ACC112 (cell line): Measurements from ENCODE around the gene TP53RK.

ENCODE experiments used
- H2AFZ ChIP-seq: fragments of 200-600 bp; sonication (generic); one replicate; pipeline ENCODE4 v1.6.0; 2017; ENCODE audit warnings: antibody characterized with exemption, low read length; ENCODE audit not compliant: unreplicated experiment
- H3K27ac ChIP-seq: fragments of 200-600 bp; sonication (generic); 2 replicates; pipeline ENCODE4 v1.5.1; 2014; ENCODE audit warnings: low read depth, mild to moderate bottlenecking, antibody characterized with exemption, low read length, moderate library complexity
- H3K27me3 ChIP-seq: fragments of 200-600 bp; sonication (generic); 2 replicates; pipeline ENCODE4 v1.6.1; 2014; ENCODE audit warnings: mild to moderate bottlenecking, antibody characterized with exemption, low read length, moderate library complexity, mixed read lengths; ENCODE audit not compliant: insufficient read depth
- H3K36me3 ChIP-seq: fragments of 200-600 bp; sonication (generic); 2 replicates; pipeline ENCODE4 v1.6.1; 2016; ENCODE audit warnings: mild to moderate bottlenecking, antibody characterized with exemption, low read length, moderate library complexity, mixed read lengths; ENCODE audit not compliant: insufficient read depth
- H3K4me1 ChIP-seq: fragments of 200-600 bp; sonication (generic); one replicate; pipeline ENCODE4 v1.6.1; 2016; ENCODE audit warnings: low read length, mixed read lengths; ENCODE audit not compliant: insufficient read depth, unreplicated experiment, control insufficient read depth
- H3K4me3 ChIP-seq: fragments of 200-600 bp; sonication (generic); 2 replicates; pipeline ENCODE4 v1.5.1; 2014; ENCODE audit warnings: mild to moderate bottlenecking, low read depth, low read length
- H3K79me2 ChIP-seq: fragments of 200-600 bp; sonication (generic); one replicate; pipeline ENCODE4 v1.6.0; 2016; ENCODE audit warnings: low read length; ENCODE audit not compliant: control insufficient read depth, unreplicated experiment, insufficient read depth

Gene TP53RK

DNA sequence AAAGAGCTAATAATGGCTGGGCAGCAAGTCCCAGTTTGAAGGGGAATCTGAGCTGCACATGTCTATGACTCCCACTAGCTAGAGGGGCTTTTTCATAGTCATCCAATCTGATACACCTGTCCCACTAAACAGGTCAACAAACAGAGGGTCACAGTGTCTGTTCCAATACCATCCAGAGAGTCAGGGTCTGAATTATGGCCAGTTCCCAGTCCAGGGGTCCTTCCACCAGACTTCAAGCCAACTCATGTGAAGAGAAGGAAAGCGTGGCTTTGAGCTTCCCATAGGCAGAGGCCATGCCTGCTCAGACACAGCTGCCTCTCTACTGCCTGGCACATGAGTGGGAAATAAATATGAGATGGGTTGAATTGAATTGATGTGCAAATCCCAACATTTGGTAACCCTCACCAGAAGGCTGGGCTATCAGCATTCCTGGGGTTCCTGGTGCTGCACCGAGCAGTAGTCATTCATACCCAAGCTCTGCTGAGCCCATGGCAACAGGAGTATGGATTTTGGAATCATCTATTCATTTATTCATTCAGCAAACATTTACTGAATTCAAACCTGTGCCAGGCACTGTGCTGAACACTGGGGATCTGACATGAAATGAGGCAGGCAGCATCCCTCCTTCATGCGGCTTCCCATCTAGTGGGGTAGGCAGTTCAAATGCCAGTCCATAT lies 17.2 kb downstream of the TP53RK start:
- Histone ChIP-seq H3K4me1 (no peaks in the 10 kb centered on the region), H3K4me3 (no peak overlapping the region), H3K36me3 (no peaks in the 10 kb centered on the region), H3K27ac (no peak overlapping the region), H3K27me3 (no peaks in the 10 kb centered on the region; the same call in 1 of the 2 replicates), H2AFZ (no peak overlapping the region), H3K79me2 (no peaks in the 10 kb centered on the region)

DNA sequence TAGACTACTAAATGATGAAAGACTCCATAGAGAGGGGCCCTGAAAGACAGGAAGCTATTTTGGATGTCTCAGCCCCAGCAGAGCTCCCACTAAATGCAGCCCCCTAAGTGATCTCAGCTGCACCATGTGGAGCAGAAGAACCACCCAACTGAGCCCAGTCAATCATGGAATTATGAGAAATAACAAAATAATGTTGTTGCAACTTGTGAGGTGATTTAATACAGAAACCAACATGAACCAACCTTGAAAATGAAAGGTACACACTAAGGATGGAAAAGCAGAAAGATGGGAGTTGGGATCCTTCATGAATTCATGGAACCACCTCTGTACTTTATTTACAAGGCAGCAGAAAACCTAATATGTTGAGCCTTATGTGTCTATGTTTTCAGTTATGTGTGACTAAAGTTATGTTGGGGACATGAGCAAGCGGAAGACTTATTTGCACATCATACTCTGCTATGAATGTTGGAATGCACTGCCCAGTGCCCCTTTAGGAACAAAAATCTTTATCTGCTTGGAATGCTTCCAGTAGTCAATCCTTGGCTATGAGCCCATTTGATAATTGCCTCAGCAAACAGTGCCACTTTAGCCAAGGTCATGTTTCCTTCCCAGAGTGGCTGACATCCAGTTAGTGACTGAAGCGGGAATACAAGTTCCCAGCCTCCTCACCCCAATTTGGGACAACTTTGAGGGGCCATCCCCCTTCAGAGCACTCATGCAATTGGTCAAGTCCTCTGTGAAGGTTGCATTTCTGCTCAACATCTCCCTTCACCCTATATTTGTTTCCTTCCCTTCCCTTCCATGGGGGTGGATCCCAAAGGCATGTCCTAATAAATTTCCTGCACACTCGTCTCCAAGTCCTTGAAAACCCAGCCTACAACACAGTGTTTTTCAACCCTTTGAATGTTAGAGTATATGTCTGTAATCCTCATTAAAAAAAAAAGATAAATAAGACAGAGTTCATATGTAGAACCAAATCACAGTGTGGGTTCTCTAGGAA lies 18.4 kb downstream of the TP53RK start:
- Histone ChIP-seq H3K4me3 (no peak overlapping the region), H2AFZ (no peak overlapping the region), H3K27me3 (no peaks in the 10 kb centered on the region; the same call in 1 of the 2 replicates), H3K79me2 (no peaks in the 10 kb centered on the region), H3K36me3 (no peaks in the 10 kb centered on the region), H3K4me1 (no peaks in the 10 kb centered on the region), H3K27ac (no peak overlapping the region)

GRCh38 chr20:46670228-46670584 lies 19.0 kb downstream of the TP53RK start:
- no peak overlapping the region for H2AFZ ChIP-seq
- no peak overlapping the region for H3K4me3 ChIP-seq
- no peaks in the 10 kb centered on the region; the same call in 1 of the 2 replicates for H3K27me3 ChIP-seq
- H3K79me2 ChIP-seq: no peaks in the 10 kb centered on the region
- no peaks in the 10 kb centered on the region for H3K4me1 ChIP-seq
- H3K27ac ChIP-seq: no peak overlapping the region
- no peaks in the 10 kb centered on the region for H3K36me3 ChIP-seq

GRCh38 chr20:46666818-46667515 lies 22.3 kb downstream of the TP53RK start:
- H3K4me3 ChIP-seq: no peak overlapping the region
- H3K79me2 ChIP-seq: no peaks in the 10 kb centered on the region
- no peak overlapping the region for H2AFZ ChIP-seq
- no peaks in the 10 kb centered on the region for H3K4me1 ChIP-seq
- H3K36me3 ChIP-seq: no peaks in the 10 kb centered on the region
- H3K27ac ChIP-seq: no peak overlapping the region
- peaks cover 5% of the 10 kb centered on the region; the same call in 1 of the 2 replicates for H3K27me3 ChIP-seq

DNA sequence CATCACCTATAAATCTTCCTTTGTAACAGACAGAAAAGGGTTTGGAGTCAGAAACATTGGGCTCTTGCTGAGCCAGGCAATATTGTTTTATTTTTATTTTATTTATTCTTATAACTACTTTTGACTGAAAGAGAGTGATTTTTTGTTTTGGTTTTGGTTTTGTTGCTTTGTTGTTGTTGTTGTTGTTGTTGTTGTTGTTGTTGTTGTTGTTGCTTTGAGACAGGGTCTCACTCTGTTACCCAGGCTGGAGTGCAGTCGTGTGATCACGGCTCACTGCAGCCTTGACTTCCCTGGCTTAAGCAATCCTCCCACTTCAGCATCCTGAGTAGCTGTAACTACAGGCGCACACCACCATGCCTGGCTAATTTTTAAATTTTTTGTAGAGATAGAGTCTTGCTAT lies 22.9 kb downstream of the TP53RK start:
- H3K27ac ChIP-seq: no peak overlapping the region
- no peaks in the 10 kb centered on the region for H3K36me3 ChIP-seq
- no peak overlapping the region for H3K4me3 ChIP-seq
- H2AFZ ChIP-seq: no peak overlapping the region
- no peaks in the 10 kb centered on the region for H3K79me2 ChIP-seq
- no peaks in the 10 kb centered on the region for H3K4me1 ChIP-seq
- peaks cover 8% of the 10 kb centered on the region; the same call in 1 of the 2 replicates for H3K27me3 ChIP-seq

- Histone ChIP-seq H3K27ac (no peak overlapping the region), H2AFZ (no peak overlapping the region), H3K4me1 (no peaks in the 10 kb centered on the region), H3K27me3 (peaks cover 10% of the 10 kb centered on the region; the same call in 1 of the 2 replicates), H3K4me3 (no peak overlapping the region), H3K79me2 (no peaks in the 10 kb centered on the region), H3K36me3 (no peaks in the 10 kb centered on the region)
Observed at GRCh38 chr20:46665602-46666001, 23.6 kb downstream of the TP53RK start.

GRCh38 chr20:46663531-46663930 lies 25.7 kb downstream of the TP53RK start:
- peaks cover 15% of the 10 kb centered on the region; the same call in 1 of the 2 replicates for H3K27me3 ChIP-seq
- no peak overlapping the region for H3K27ac ChIP-seq
- H3K79me2 ChIP-seq: no peaks in the 10 kb centered on the region
- H3K36me3 ChIP-seq: no peaks in the 10 kb centered on the region
- no peaks in the 10 kb centered on the region for H3K4me1 ChIP-seq
- H3K4me3 ChIP-seq: no peak overlapping the region
- H2AFZ ChIP-seq: no peak overlapping the region

- Histone ChIP-seq H2AFZ (no peak overlapping the region), H3K36me3 (no peaks in the 10 kb centered on the region), H3K4me3 (no peak overlapping the region), H3K79me2 (no peaks in the 10 kb centered on the region), H3K27me3 (peaks cover 15% of the 10 kb centered on the region; the same call in 1 of the 2 replicates), H3K4me1 (no peaks in the 10 kb centered on the region), H3K27ac (no peak overlapping the region)
Observed at GRCh38 chr20:46661659-46662058, 27.6 kb downstream of the TP53RK start.

- Histone ChIP-seq H3K27me3 (peaks cover 15% of the 10 kb centered on the region; the same call in 1 of the 2 replicates), H3K79me2 (no peaks in the 10 kb centered on the region), H2AFZ (no peak overlapping the region), H3K4me1 (no peaks in the 10 kb centered on the region), H3K27ac (no peak overlapping the region), H3K4me3 (no peak overlapping the region), H3K36me3 (no peaks in the 10 kb centered on the region)
Observed at GRCh38 chr20:46660487-46660886, 28.8 kb downstream of the TP53RK start.

- Histone ChIP-seq H3K27ac (no peak overlapping the region), H3K27me3 (peaks cover 12% of the 10 kb centered on the region), H3K4me3 (no peak overlapping the region), H2AFZ (no peak overlapping the region), H3K4me1 (no peaks in the 10 kb centered on the region), H3K79me2 (no peaks in the 10 kb centered on the region), H3K36me3 (no peaks in the 10 kb centered on the region)
Observed at GRCh38 chr20:46657618-46658017, 31.6 kb downstream of the TP53RK start.
